Measurements from ENCODE around the gene SIGLEC12. TPM values are rescaled to one million over a fixed set of nuclear protein-coding genes. Genes with fewer than 3 reads are reported as not detected.

SIGLEC12 gene
- total and polyA plus RNA-seq, 9 donors: 0.23 to 0.73 (median 0.25) TPM; not detected in 6

DNA sequence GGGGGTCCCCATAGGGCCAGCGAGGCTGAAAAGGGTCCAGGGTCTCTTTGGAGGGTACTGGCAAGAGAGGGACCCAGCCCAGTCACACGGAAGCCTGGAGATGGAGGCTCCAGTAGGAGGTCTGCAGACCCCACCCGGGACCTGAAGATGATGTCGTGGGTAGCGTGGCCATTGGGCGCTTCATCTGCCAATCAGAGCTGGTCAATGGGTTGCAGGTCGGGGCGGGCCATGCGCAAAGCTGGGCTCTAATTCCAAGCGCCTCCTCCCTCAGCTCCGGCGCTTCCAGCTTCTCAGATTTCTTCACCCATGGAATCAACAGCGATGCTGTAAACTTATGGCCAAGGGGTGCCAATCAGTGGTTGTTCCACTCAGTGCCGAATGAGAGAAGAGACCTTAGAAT lies 10.9 kb downstream of the SIGLEC12 start:
- intact Hi-C loops (cut with DNase I): no loop called here
- H3K9me3 ChIP-seq: no peaks in the 10 kb centered on the region
- no peak overlapping the region for H3K4me3 ChIP-seq
- no peaks in the 10 kb centered on the region for H3K4me1 ChIP-seq (ENCODE audit: insufficient read depth)
- DNase-seq: no peak
- no peak overlapping the region for H3K27ac ChIP-seq
- H3K27me3 ChIP-seq: no peaks in the 10 kb centered on the region
- WGBS, 3 donors: 30 to 31% (median 30%) methylated on average over 14 of the region's 14 CpGs
- no peak for TF ChIP-seq POLR2A (IDR thresholded peaks at IDR 0.05)
- TF ChIP-seq EP300 (IDR thresholded peaks at IDR 0.05): no peak
- no peak for TF ChIP-seq CTCF (IDR thresholded peaks at IDR 0.05)
- H3K36me3 ChIP-seq: no peaks in the 10 kb centered on the region

GRCh38 chr19:51489113-51489512 lies 12.5 kb downstream of the SIGLEC12 start:
- 46 to 54% (median 52%) methylated on average over 2 of the region's 2 CpGs for WGBS, 3 donors
- Histone ChIP-seq H3K27me3 (no peaks in the 10 kb centered on the region), H3K4me1 (ENCODE audit: insufficient read depth) (no peaks in the 10 kb centered on the region), H3K4me3 (no peak overlapping the region), H3K36me3 (no peaks in the 10 kb centered on the region), H3K9me3 (no peaks in the 10 kb centered on the region), H3K27ac (no peak overlapping the region)
- TF ChIP-seq POLR2A (IDR thresholded peaks at IDR 0.05) (no peak), EP300 (IDR thresholded peaks at IDR 0.05) (no peak), CTCF (IDR thresholded peaks at IDR 0.05) (no peak)
- no peak for DNase-seq
- intact Hi-C loops (cut with DNase I): no loop called here

- TF ChIP-seq POLR2A (IDR thresholded peaks at IDR 0.05): no peak
- no peak for TF ChIP-seq EP300 (IDR thresholded peaks at IDR 0.05)
- no peak for TF ChIP-seq CTCF (IDR thresholded peaks at IDR 0.05)
- Histone ChIP-seq H3K36me3 (no peaks in the 10 kb centered on the region), H3K27ac (no peak overlapping the region), H3K4me1 (ENCODE audit: insufficient read depth) (no peaks in the 10 kb centered on the region), H3K4me3 (no peak overlapping the region), H3K9me3 (no peaks in the 10 kb centered on the region), H3K27me3 (no peaks in the 10 kb centered on the region)
- 61 to 78% (median 68%) methylated on average over 3 of the region's 3 CpGs for WGBS, 3 donors
- DNase-seq: no peak
- intact Hi-C loops (cut with DNase I): no loop called here
Measured at GRCh38 chr19:51488491-51488890, 13.1 kb downstream of the SIGLEC12 start.

GRCh38 chr19:51485960-51486660 lies 15.5 kb downstream of the SIGLEC12 start:
- no peaks in the 10 kb centered on the region for H3K4me1 ChIP-seq (ENCODE audit: insufficient read depth)
- H3K36me3 ChIP-seq: no peaks in the 10 kb centered on the region
- no peak overlapping the region for H3K4me3 ChIP-seq
- H3K27me3 ChIP-seq: no peaks in the 10 kb centered on the region
- no peak for TF ChIP-seq POLR2A (IDR thresholded peaks at IDR 0.05)
- 79 to 87% (median 81%) methylated on average over 5 of the region's 5 CpGs for WGBS, 3 donors
- H3K27ac ChIP-seq: no peak overlapping the region
- intact Hi-C loops (cut with DNase I): no loop called here
- no peak for DNase-seq
- no peaks in the 10 kb centered on the region for H3K9me3 ChIP-seq

- Histone ChIP-seq H3K4me3 (no peak overlapping the region), H3K9me3 (no peaks in the 10 kb centered on the region), H3K4me1 (ENCODE audit: insufficient read depth) (no peaks in the 10 kb centered on the region), H3K27ac (no peak overlapping the region), H3K36me3 (no peaks in the 10 kb centered on the region), H3K27me3 (no peaks in the 10 kb centered on the region)
- intact Hi-C loops (cut with DNase I): no loop called here
- TF ChIP-seq EP300 (IDR thresholded peaks at IDR 0.05): no peak
- no peak for TF ChIP-seq POLR2A (IDR thresholded peaks at IDR 0.05)
- 26 to 32% (median 30%) methylated on average over 8 of the region's 8 CpGs for WGBS, 3 donors
- no peak for DNase-seq
Measured at GRCh38 chr19:51480590-51480989, 21.0 kb downstream of the SIGLEC12 start.
